HG03457 (cell line): Measurements from ENCODE around the gene SELENOO.

ENCODE experiments used
- ATAC-seq: cut with Tn5 transposase; IDR thresholded peaks from one replicate; pipeline ENCODE4 v1.9.1; 2021; ENCODE audit warnings: moderate number of reproducible peaks; ENCODE audit not compliant: unreplicated experiment

Gene SELENOO

DNA sequence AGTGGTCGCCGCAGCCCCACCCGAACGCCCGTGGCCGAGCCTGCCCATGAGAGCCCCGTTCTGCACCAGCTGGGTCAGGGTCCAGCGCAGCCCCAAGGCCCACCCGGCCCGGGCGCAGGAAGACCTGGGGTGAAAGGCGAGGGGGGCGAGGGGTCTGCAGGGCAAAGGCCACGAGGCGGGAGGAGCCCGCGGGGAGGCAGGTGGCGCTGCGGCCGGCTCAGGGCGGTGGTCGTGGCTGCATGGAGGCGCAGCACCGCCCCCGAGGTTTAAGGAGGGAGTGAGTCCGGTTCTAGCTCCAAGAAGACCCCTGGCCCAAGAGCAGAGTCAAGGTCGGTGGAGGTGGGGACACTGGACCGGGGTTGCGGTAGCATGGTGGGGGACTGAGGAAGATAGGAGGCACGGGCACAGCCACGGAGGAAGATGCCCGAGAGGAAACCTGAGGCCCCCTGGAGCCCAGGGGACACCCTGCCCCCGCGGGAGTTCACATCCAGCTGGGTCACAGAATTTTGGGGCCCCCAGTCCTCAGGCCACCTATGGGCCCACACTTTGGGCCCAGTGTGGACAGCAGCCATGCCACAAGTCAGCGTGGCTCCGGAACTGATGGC lies 50.8 kb downstream of the SELENOO start:
- no peak for ATAC-seq

DNA sequence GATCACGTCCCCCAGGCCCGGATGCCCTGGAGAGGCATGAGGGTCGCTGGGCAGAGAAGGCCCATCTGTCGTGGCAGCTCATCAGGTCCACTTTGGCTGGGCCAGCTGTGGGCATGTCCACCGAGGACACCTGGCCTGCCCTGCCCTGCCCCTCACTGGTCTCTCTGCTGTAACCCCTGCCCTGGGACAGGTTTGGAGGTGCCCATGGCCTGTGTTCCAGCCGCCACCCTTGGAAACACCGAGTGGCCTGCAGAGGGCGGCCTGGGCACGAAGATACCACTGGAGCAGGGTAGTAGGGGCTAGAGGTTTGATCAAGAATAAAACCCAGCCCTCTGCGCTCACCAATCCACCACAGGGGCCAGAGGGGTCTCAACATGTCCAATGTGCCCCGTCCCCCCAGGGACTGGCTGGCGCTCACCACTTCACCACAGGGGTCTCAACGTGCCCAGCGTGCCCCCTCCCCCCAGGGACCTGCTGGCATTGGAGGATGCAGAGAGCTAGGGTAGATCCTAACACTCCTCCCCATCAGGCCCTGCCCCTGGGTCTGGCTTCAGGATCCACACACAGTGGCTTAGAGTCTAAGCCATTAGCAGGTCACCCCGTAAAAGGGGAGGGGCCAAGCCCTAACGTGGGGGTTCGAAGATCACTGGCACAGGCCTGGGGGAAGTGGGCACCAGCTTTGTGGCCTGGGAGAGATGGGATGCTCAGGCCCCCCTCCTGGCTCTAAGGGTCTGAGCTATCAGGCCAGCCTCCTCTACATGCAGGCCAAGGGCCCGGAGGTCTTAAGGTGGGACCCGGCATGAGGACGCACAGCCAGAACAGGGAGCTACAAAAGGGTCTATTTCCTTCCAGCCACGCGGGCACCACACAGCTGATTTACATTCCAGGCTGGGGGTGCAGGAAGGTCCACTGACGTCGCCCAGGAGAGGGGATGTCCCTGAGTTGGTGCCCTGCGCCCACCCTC lies 51.6 kb downstream of the SELENOO start:
- no peak for ATAC-seq

DNA sequence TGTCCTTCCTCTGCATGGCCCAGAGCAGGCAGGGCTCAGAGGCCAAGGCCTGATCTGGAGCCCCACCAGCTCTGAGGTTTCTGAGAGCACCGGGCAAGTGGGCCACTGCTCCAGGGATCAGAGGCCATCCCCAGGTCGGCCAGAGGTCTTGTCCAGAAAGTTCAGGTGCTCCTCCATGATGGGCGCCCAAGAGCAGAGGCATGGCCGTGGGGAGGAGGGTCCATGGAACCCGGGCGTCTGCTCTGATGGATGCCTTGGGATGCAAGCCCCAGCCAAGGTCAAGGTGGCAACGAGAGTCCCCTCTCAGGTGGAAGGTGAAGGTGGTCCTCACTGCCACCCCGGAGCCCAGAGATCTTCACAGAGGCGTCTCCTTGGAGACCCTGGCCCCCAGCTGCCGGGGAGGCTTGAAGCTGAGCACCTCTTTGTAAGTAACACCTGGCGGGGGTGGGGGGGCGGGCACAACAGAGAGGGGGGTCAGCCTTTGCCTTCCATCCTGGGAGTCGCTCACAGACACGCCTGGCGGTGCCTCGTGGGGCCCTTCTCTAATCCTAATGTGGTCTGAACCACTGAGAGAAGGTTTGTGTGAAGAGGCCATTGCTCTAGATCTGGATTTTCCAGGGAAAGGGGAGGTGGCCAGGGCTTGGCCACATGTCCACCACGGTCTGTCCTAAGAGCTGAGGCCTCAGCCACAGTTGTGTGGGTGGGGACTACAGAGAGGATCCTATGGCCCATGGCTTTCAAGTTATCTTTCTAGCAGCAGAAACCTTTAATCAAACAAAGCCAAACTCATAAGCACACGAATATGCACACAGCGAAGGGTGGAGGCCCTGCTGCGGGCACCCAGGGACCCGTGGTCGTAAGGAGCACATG lies 52.5 kb downstream of the SELENOO start:
- ATAC-seq = no peak

DNA sequence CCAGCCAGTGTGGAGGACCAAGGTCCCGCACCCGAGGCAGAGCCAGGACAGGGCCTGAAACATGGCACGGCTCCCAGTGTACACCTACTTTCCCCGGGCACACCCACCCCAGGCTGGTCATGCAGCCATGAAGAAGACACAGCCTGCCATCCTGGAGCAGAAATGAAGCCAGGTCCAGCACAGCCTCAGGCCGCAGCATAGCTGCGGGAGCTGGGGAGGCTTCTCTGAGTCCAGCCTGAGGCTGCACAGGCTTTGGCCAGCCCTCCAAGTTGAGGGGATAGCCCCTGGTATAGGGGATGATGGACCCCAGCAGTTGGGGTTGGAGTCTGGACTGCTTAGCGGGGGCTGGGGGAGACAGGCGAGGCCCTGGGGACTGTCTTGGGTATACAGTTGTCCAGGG lies 53.1 kb downstream of the SELENOO start:
- no peak for ATAC-seq

DNA sequence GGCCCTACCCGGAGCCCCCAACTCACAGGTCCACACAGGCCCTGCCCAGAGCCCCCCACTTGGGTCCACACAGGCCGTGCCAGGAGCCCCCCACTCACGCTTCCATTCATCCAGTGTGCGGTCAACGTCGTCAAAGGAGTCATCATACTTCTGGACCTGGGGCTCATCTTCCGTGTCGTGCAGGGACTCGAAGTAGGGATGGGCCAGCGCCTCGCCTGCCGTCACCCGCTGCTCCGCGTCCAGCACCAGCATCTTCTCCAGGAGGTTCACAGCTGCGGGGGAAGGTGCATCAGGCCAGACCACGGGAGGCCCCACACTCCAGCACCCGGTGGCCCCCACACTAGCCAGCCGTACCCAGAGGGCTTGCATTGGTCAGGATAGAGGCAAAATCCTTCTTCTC lies 54.3 kb downstream of the SELENOO start:
- ATAC-seq = no peak

DNA sequence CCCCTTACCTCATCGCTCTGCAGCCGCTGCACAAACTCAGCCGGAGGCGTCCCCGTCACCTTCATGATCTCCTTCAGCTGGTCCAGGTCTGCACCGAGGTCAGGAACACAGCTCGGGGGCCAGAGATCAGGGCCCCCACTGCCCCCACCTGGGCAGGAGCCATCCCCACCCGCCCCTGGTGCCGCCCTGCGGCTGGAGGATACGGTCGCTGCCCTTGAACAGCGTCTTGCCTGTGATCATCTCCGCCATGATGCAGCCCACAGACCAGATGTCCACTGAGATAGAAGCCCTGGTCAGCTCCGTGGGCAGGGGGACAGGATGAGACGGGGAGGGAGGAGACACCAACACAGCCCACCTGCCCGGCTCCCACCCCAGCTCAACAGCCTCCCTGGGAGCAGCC lies 54.8 kb downstream of the SELENOO start:
- ATAC-seq = no peak

DNA sequence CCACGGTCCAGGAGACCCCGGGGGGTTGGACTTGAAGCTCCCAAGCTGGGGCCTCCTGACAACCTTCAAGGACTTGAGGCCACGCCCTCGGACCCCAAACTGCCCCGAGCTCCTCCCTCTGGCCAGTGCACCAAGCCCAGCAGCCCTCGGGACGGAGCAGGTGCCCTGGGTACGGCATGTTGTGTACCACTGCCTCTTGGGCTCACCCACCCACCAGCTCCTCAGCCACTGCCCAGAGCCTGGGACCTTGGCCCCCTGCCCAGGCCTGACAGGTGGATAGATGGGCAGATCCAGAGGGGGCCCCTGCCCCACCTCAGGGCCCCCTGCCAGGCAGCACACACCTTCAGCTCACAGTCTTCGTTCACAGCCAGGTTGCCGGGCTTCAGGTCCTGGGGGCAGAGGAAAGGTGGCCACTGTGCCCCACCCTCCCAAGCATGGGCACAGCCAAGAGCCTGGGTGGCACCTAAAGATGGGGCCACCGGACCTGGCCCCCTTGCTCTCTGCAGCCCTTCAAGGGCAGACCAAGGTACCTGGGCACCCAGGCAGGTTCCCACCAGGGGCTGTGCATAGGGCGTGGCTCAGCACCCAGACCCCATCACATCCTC lies 55.5 kb downstream of the SELENOO start:
- no peak for ATAC-seq

DNA sequence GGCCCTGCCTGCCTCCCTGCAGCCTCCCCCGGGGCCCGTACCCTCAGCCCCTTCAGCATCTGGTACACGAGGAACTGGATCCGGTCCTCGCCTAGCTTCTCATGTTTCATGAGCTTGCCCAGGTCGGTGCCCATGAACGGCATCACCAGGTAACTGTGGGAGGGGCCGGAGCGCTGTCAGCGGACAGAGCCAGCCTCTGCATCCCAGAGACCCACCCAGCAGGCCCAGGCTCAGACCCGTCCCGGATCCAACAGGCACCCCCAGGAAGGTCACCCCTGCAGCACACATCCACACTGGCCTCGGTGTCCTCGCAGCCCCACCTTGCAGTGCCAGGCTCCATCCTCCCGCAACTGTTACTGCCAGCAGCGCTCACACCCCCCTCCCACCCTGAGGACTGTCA lies 56.2 kb downstream of the SELENOO start:
- no peak for ATAC-seq

DNA sequence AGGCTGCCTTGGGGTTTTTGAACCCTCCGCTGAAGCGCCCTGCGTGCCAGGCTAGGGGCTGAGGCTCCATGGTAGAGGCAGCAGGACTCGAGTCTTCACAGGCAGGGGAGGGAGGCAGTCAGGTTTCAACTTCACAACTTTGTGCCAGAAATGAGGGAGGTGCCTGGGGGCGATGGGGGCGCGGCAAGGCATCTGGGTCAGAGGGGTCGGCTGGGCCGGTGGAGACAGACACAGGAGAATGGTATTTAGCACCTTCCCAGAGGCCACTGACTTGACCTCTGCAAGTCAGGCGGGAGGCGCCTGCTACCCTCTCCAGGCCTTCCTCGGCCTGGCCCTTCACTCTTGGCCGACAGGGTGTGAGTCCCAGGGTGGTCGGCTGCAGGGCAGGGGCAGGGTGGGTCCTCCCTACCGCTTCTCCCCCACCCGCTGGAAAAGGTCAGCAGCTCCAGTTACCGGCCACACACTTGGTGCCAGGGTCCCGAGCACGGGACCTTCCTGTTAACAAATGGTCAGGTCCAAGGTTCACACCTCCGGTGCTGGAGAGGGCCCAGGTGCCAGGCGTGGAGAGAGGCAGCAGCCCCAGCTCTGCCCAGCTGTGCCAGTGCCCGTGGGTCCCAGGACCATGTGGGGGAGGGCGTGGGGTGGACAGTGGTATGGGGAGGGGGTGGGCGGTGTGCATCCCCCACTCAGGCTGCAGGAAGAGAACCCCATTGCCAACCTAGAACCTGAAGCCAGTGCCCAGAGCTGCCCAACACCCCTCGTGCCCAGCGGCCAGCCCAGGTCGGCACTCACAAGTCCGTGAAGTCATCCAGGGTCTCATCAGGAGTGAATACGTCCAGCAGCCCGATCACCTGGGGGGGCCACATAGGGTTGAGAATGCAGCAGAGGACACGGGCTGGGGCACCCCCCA lies 56.9 kb downstream of the SELENOO start:
- ATAC-seq = no peak

DNA sequence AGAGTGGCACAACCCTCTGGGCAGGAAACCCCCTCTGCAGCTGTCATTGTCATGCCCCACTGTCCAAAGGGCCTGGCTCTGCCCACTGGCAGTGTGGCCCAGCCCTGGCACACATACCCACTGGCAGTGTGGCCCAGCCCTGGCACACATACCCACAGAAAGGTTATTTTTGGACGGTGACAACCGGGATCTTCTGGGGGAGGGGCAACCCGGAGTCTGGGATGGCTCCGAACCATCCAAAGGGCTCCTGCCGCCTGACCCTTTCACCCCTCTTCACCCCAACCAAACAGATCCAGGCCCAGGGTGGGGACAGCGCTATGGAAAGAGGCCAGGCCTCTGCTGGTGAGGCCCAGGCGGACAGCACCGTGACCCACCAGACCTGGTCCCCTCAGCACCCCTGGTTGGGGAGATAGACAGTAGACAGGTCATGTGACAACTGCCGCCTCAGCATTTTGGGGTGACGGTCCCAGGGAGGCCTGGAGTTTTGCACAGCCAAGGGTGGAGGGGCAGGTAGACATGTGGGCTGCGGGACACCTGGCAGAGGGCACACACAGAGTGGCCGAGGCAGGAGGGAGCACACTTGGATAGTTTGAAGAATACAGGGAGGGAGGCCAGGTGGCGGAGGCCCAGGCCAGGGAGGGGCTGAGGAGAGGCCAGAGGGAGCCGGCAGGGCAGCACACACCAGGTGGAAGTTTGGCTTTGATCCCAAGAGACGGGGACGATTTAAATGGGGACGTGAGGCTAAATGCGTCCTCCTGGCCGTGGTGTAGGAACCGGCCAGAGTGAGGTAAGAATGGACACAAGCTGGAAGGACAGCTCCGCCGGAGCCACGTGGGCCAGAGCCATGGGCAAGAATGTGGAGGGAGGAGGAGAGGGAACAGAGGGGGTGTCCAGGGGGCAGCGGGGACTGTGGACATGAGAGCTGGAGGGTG lies 57.8 kb downstream of the SELENOO start:
- ATAC-seq = no peak

DNA sequence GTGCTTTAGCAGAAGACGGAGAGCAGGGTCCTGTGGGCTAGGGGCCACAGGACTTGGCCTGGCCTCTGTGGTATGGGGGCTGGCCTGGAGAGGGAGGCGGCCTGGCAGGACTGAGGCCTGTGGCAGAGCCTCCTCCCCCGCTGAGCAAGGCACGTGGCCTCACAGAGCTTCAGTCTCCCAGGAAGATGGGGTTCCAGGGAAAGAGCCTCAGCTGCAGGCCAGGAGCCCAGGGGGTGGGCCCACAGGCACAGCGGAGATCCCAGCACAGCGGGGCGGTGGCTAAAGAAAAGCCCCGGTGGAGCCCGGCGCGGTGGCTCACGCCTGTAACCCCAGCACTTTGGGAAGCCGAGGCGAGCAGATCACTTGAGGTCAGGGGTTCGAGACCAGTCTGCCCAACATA lies 58.5 kb downstream of the SELENOO start:
- no peak for ATAC-seq

DNA sequence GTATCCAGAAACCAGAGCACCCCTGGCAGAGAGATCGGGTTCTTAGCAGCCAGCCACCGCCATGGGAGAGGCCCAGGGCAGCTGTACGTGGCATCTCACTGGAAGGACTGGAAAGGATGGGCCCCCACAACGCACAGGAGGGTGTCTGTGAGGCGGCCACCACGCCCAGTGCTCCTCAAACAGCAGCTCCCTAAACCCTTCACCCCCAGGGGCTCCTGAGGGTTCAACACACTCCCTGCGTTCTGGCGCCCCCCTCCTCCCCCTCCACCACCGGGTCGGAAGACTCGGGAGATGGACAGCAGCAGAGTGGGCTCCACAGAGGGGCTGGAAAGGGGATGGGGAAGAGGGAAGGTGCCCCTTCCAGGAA lies 59.6 kb downstream of the SELENOO start:
- no peak for ATAC-seq

DNA sequence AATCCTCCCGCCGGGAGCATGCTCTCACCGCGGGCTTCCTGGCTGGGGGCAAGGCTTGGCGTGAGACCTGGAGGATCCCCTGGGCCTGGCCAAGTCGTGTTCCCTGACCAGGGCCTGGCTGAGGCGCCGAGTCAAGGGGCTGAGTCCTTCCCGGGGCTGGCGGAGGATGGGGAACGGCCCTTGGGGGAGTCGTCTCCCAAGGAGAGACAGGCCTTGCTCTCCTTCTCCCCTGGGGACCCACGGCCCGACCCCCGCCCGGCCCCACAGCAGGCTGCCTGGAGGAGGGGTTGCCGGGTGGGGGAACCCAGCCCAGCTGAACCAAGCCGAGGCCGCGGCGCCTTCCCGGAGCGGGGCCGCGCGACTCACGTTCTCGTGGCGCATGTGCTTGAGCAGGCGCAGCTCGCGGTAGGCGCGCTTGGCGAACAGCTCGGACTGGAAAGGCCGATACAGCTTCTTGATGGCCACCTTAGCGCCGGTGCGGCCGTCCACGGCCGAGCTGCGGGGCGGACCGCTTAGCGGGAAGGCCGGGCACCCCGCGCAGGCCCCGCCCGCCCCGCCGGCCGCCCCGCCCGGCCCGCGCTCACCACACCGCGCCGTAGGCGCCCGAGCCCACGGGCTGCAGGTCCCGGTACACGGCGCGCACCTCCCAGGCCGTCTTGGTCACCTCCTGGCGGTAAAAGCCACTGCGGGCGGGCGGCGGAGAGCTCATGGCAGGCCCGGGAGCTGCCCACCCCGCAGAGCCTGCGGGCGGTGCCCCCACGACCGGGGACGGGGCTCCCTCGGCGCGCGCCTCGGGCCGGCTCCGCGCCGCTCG lies 60.2 kb downstream of the SELENOO start:
- no peak for ATAC-seq

DNA sequence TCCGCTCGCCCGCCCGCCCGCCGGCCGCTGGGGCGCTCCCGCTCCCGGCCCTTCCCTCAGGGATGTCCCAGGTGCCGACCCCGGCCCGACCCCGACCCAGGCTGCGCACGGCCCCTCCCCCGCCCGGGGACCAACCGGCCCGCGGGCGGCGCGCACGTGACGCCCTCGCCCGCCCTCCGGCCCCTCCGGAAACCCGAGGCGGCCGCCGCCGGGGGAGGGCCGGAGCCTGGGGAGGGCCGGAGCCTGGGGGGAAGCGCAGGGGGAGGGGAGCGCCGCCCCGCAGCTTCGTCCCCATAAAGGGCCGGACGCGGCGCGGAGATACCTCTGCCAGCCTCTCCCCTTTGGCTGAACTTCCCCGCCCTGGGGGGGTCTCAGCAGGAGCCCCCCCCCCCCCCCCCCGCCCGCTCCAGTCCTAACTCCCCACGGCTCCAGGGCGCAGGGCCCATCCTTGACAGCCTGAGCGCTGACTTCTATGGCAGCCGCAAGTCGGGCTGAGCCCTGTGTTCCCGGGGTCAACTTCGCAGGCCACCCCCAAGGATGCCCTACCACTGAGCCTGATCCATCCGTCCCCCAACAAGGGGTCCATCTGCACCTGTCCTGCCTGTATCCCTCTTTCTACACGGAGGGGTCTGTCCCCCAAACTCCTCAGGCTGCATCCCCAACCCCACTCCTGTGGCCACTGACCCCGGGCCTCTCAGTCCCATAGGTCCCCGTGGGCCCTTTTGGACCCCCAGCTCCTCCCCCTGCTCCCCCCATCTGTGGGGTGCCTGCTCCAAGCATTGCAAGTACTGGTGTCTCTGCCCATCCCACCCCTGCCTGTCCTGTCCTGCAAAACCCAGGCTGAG lies 61.0 kb downstream of the SELENOO start, which contains the start of gene MAPK12:
MAPK12 (minus strand) TSS at position 69 of the 845 bp plus-strand sequence. CDS start 174 bp downstream, outside the sequence.
- ATAC-seq = no peak

DNA sequence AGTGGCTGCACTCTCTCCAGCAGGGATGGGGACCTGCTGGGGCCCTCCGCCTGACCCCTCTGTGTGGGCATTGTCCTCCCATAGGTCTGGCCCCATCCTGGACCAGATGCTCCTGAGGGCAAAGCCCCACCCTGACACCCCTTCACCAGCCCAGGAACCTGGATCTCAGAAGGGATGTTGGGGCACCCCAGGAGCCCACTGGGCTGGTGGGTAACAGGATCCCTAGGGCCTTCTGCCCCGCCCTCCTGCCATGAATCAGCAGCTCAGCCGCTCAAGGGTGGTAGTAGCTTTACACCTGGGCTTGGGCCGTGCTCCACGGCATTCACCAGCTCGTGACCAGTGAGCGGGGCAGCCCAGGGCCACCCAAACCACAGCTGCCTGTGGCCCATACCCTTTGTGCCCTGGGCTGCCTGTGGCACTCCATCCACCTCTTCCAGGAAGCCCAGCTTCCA lies 61.7 kb downstream of the SELENOO start:
- ATAC-seq = no peak

DNA sequence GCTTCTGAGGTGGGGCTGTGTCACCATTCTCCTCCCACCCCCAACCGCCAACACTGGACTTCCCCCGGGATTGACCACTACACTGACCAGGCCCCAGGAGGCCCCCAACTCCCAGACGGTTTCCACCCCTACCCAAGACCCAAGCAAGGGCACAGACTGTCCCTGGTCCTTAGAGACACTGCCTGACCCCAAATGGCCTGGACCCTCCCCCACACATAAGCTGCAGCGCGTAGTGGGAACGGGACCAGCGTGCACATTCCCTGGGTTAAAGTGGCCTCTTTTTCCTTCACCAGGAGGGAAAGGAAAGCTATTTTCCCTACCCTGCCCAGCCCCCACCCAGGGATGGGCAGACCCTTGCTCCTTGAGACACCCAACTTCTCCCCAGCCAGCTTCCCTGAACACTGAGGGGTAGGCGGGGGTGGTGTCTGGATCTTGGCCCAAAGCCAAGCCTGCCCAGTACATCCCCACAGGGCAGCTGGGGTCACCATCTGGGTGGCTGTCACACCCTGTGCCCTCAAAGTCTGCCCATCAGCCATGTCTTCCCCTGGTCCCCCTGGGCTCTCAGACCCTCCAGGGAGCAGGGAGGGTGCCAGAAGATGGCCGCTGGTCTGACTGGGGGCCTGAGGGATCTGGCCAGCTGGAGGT lies 62.3 kb downstream of the SELENOO start:
- ATAC-seq = no peak
